Measurements from ENCODE around the gene PITPNM3. TPM values are rescaled to one million over a fixed set of nuclear protein-coding genes. Genes with fewer than 3 reads are reported as not detected.
A peak's percentile ranks its signal among the peaks of the same experiment; 100 is the strongest.

PITPNM3 gene
- total and polyA plus RNA-seq, 2 of the 13 experiments (the other 11 are each of a cell fraction or from before 2014, with no cell fraction given), result 0.13 to 0.29 TPM

DNA sequence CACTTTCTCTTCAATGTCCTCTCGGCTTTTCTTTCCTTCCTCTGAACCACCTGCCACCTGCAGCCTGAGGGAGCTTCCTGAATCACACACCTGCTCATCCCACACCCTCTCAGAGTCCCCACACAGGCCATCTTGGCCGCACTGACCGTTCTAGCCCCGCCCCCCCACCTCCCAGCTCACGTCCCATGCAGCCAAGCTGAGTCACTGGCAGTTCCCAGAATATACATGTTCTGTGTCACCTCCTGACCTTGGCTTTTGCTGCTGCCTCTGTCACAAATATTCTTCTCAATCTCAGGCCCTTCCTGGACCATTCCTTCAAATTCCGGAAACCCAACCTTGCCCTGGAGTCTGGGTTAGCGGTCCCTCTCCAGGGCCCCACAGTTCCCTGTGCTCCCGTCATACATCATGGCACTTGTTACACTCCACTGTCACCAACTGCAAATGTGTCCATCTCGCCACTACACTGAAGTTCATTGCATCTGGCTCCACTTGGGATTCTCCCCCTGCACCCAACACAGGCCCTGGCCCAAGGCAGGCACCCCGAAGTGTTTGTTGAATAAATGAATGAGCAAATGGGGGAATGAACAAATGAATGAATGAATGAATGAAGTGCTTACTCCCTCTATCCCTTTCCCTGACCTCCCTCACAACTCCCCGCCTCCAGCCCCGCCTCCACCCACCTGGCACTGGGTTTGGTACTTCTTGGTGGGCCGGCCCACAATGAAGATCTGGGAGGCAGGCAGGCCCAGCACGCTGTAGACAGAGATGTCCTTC lies 99.3 kb downstream of the PITPNM3 start:
- DNase-seq (ENCODE audit: low spot score) (peak; percentile 52), FAIRE-seq (no peak)
- in situ Hi-C loops (cut with HindIII; ENCODE audit: extremely low pct_ligation_motif_present, low pct_unique_long_range_greater_than_20kb), result loop anchor here (5.0 kb wide), 1 partner anchor 50 kb away; no protein-coding TSS in a partner anchor

More for the DNA sequence above, 99.3 kb downstream of the PITPNM3 start:
- Histone ChIP-seq H3K27me3 (ENCODE audit: control insufficient read depth in 1 of 2, insufficient read depth in 2 of 2, low read length in 2 of 2) (peaks cover 0 to 3% of the 10 kb centered on the region in 2 experiments; a peak in 3 of 5 replicates), H3K27ac (ENCODE audit: extremely low read length, insufficient read depth, low read length) (no peak overlapping the region), H2AFZ (ENCODE audit: low read length) (no peak overlapping the region), H3K4me2 (ENCODE audit: low read depth, low read length) (peak overlapping the region; percentile 50; the same call in 1 of the 2 replicates), H3K4me3 (replicated peaks in 1 of 3; ENCODE audit: insufficient read depth in 1 of 3, low read depth in 2 of 3, low read length in 3 of 3) (no peak overlapping the region), H4K20me1 (ENCODE audit: insufficient read depth, low read length) (no peaks in the 10 kb centered on the region), H3K79me2 (ENCODE audit: insufficient read depth, low read length) (no peaks in the 10 kb centered on the region), H3K9ac (ENCODE audit: insufficient read depth, low read depth, low read length) (no peak overlapping the region), H3K36me3 (replicated peaks in 1 of 2; ENCODE audit: control insufficient read depth in 1 of 2, insufficient read depth in 2 of 2, low read length in 2 of 2) (no peaks in the 10 kb centered on the region), H3K4me1 (ENCODE audit: insufficient read depth, low read length) (peaks cover 25% of the 10 kb centered on the region), H3K9me3 (ENCODE audit: low read length) (no peaks in the 10 kb centered on the region)
- ATAC-seq, result peak; percentile 55; the same call in 2 of the 3 replicates
- intact Hi-C loops (cut with micrococcal nuclease; ENCODE audit: unreplicated experiment), result no loop called here
- TF ChIP-seq SAP130 (CRISPR knock-in tag; IDR thresholded peaks at IDR 0.05; ENCODE audit: low read depth) (peak; percentile 58; the same call in 1 of the 2 replicates), EZH2 (conservative IDR thresholded peaks at IDR 0.05; ENCODE audit: low read depth, low read length) (no peak), RARA (CRISPR knock-in tag; IDR thresholded peaks at IDR 0.05) (0 out of 2 replicates have a peak, but pooled peaks have one; percentile 18), ZNF24 (IDR thresholded peaks at IDR 0.05) (0 out of 2 replicates have a peak, but pooled peaks have one; percentile 52), ARID5B (CRISPR knock-in tag; IDR thresholded peaks at IDR 0.05) (peak; percentile 33; the same call in 1 of the 2 replicates), ZNF552 (CRISPR knock-in tag; IDR thresholded peaks at IDR 0.05; ENCODE audit: borderline replicate concordance) (no peak), CBX1 (IDR thresholded peaks at IDR 0.05; ENCODE audit: low read depth) (no peak), NR2F6 (IDR thresholded peaks at IDR 0.05) (peak; percentile 20; the same call in 1 of the 2 replicates), NR2F6 (CRISPR knock-in tag; IDR thresholded peaks at IDR 0.05) (peak; percentile 37; the same call in 1 of the 2 replicates), FOSL2 (CRISPR knock-in tag; IDR thresholded peaks at IDR 0.05) (peak; percentile 76; the same call in 1 of the 2 replicates), NR2F1 (CRISPR knock-in tag; IDR thresholded peaks at IDR 0.05) (peak in 1 of 2 experiments; percentile 25; a peak in 1 of 4 replicates), MXI1 (IDR thresholded peaks at IDR 0.05; ENCODE audit: borderline replicate concordance, low read depth, low read length) (peak; percentile 62; the same call in 1 of the 3 replicates)
- TF ChIP-seq, protein P1, sequence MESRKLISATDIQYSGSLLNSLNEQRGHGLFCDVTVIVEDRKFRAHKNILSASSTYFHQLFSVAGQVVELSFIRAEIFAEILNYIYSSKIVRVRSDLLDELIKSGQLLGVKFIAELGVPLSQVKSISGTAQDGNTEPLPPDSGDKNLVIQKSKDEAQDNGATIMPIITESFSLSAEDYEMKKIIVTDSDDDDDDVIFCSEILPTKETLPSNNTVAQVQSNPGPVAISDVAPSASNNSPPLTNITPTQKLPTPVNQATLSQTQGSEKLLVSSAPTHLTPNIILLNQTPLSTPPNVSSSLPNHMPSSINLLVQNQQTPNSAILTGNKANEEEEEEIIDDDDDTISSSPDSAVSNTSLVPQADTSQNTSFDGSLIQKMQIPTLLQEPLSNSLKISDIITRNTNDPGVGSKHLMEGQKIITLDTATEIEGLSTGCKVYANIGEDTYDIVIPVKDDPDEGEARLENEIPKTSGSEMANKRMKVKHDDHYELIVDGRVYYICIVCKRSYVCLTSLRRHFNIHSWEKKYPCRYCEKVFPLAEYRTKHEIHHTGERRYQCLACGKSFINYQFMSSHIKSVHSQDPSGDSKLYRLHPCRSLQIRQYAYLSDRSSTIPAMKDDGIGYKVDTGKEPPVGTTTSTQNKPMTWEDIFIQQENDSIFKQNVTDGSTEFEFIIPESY (CRISPR knock-in tag; IDR thresholded peaks at IDR 0.05), result 0 out of 2 replicates have a peak, but pooled peaks have one; percentile 33
- no TSS peak for BruUV-seq (replicated peaks)
- POLR2A ChIA-PET, result no interaction called here
- CTCF ChIA-PET (ENCODE audit: low intra/inter-chr PET ratio, low total read pairs), result no interaction called here
- 46% methylated on average over 12 of the region's 14 CpGs for WGBS (ENCODE audit: low lambda C conversion rate)

Measured in HepG2 (cell line).